Tibial nerve (tissue), 4 donors: ENCODE data around the gene CD47. TPM values are rescaled to one million over a fixed set of nuclear protein-coding genes. Genes with fewer than 3 reads are reported as not detected.

Experiments used
- DNase-seq, 2 donors: peaks; one replicate each; pipeline ENCODE4 v3.0.0-alpha.2; 2019; ENCODE audit warnings: low spot score in 2 of 2
- H3K27ac ChIP-seq, 4 donors: fragments of 200-600 bp; sonication (generic) in 3 of 4; one replicate each; pipeline ENCODE4 v1.5.1; 2017 to 2019; ENCODE audit warnings: mild to moderate bottlenecking in 1 of 4
- H3K27me3 ChIP-seq, 2 donors: fragments of 200-600 bp; sonication (generic) in 1 of 2; one replicate each; pipeline versions ENCODE4 v1.5.1 to v1.6.0; 2017 to 2019
- H3K36me3 ChIP-seq, 3 donors: fragments of 200-600 bp; sonication (generic); one replicate each; pipeline ENCODE4 v1.5.1; 2018 to 2019
- H3K4me1 ChIP-seq, 4 donors: fragments of 200-600 bp; sonication (generic) in 3 of 4; one replicate each; pipeline ENCODE4 v1.5.1; 2017 to 2019
- H3K4me3 ChIP-seq, 4 donors: fragments of 200-600 bp; sonication (generic) in 3 of 4; one replicate each; pipeline ENCODE4 v1.5.1; 2017 to 2019; ENCODE audit warnings: mild to moderate bottlenecking in 1 of 4, moderate library complexity in 1 of 4
- H3K9me3 ChIP-seq, 4 donors: fragments of 200-600 bp; sonication (generic) in 3 of 4; one replicate each; pipeline ENCODE4 v1.5.1; 2017 to 2019
- CTCF ChIP-seq, 5 experiments: fragments of 200-600 bp in 3 of 5; fragments of 450-650 bp in 2 of 5; sonication (generic) in 3 of 5; IDR thresholded peaks; one replicate each; pipeline ENCODE4 v1.5.1; 2016 to 2019; ENCODE audit warnings: antibody characterized with exemption in 5 of 5, mild to moderate bottlenecking in 3 of 5, moderate library complexity in 2 of 5
- EP300 ChIP-seq, 2 donors: sonication (generic); formaldehyde crosslinking; IDR thresholded peaks; one replicate each; pipeline ENCODE4 v1.6.1; 2017; ENCODE audit warnings: antibody characterized with exemption in 2 of 2, mild to moderate bottlenecking in 1 of 2
- POLR2A ChIP-seq, 2 donors: fragments of 450-650 bp; IDR thresholded peaks; one replicate each; pipeline ENCODE4 v1.6.1; 2017; ENCODE audit warnings: antibody characterized with exemption in 2 of 2, mild to moderate bottlenecking in 2 of 2, moderate library complexity in 2 of 2
- WGBS, 2 donors: methylation state at CpG; one replicate each; pipeline ENCODE4 v1.1.5; 2018; 5-methylcytosine and 5-hydroxymethylcytosine counted together
- total RNA-seq, 4 donors: library from RNA; depleted of rRNA; stranded (reverse); fragments of >200 nt; gene quantifications; one replicate each; pipeline ENCODE4 v1.1.0, GENCODE V29; 2016

Gene CD47
- total RNA-seq, 4 donors from 2014 or later = 57.9 to 63.9 (median 60.5) TPM

DNA sequence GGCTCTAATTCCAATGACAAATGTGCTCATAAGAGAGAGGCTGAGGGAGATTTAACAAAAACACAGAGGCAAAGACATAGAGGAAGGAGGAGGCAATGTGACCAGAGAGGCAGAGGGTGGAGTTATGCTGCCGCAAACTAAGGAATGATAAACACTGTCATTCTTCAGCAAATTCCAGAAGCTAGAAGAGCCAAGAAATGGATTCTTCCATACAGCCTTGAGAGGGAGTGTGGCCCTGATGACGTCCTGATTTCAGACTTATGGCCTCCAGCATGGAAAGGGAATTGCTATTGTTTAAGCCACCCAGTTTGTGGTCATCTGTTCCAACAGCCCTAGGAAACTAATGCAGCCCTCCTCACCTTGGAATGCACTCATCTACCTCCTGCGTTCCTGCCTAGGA lies 30.5 kb downstream of the CD47 start:
- no peak for TF ChIP-seq EP300 (IDR thresholded peaks at IDR 0.05)
- no peak for TF ChIP-seq CTCF (IDR thresholded peaks at IDR 0.05)
- no peak for TF ChIP-seq POLR2A (IDR thresholded peaks at IDR 0.05)
- no peak overlapping the region for H3K4me3 ChIP-seq
- H3K9me3 ChIP-seq = no peaks in the 10 kb centered on the region
- WGBS, 2 donors = 57 to 67% methylated on average over 3 of the region's 3 CpGs
- H3K27me3 ChIP-seq = no peaks in the 10 kb centered on the region
- H3K27ac ChIP-seq = no peak overlapping the region
- peaks cover 0 to 41% (median 0%) of the 10 kb centered on the region in 3 donors for H3K36me3 ChIP-seq
- no peaks in the 10 kb centered on the region for H3K4me1 ChIP-seq
- no peak for DNase-seq

- no peak overlapping the region for H3K27ac ChIP-seq
- H3K27me3 ChIP-seq = no peaks in the 10 kb centered on the region
- TF ChIP-seq POLR2A (IDR thresholded peaks at IDR 0.05) (no peak), CTCF (IDR thresholded peaks at IDR 0.05) (no peak)
- no peaks in the 10 kb centered on the region for H3K4me1 ChIP-seq
- H3K36me3 ChIP-seq = peaks cover 0 to 58% (median 0%) of the 10 kb centered on the region in 3 donors
- no peak overlapping the region for H3K4me3 ChIP-seq
- DNase-seq = no peak
- WGBS, 2 donors = 97 to 99% methylated on average over 3 of the region's 3 CpGs
- H3K9me3 ChIP-seq = no peaks in the 10 kb centered on the region
Measured at GRCh38 chr3:108055931-108056330, 34.9 kb downstream of the CD47 start.

GRCh38 chr3:108054935-108055334 lies 35.9 kb downstream of the CD47 start:
- H3K36me3 ChIP-seq = peaks cover 0 to 56% (median 0%) of the 10 kb centered on the region in 3 donors
- no peak for TF ChIP-seq POLR2A (IDR thresholded peaks at IDR 0.05)
- no peak for TF ChIP-seq EP300 (IDR thresholded peaks at IDR 0.05)
- no peak for TF ChIP-seq CTCF (IDR thresholded peaks at IDR 0.05)
- WGBS, 2 donors = 77 to 87% methylated on average over 2 of the region's 2 CpGs

GRCh38 chr3:108053483-108053882 lies 37.3 kb downstream of the CD47 start:
- Histone ChIP-seq H3K36me3 (peaks cover 0 to 57% (median 0%) of the 10 kb centered on the region in 3 donors), H3K4me3 (no peak overlapping the region), H3K27me3 (no peaks in the 10 kb centered on the region), H3K9me3 (no peaks in the 10 kb centered on the region), H3K27ac (no peak overlapping the region), H3K4me1 (no peaks in the 10 kb centered on the region)
- DNase-seq = no peak
- TF ChIP-seq CTCF (IDR thresholded peaks at IDR 0.05) = no peak
- no peak for TF ChIP-seq POLR2A (IDR thresholded peaks at IDR 0.05)
- no peak for TF ChIP-seq EP300 (IDR thresholded peaks at IDR 0.05)
- 92 to 95% methylated on average over 2 of the region's 2 CpGs for WGBS, 2 donors

More at GRCh38 chr3:108054935-108055334, 35.9 kb downstream of the CD47 start:
- Histone ChIP-seq H3K4me1 (no peaks in the 10 kb centered on the region), H3K27me3 (no peaks in the 10 kb centered on the region), H3K27ac (no peak overlapping the region), H3K9me3 (no peaks in the 10 kb centered on the region), H3K4me3 (no peak overlapping the region)
- DNase-seq = no peak

DNA sequence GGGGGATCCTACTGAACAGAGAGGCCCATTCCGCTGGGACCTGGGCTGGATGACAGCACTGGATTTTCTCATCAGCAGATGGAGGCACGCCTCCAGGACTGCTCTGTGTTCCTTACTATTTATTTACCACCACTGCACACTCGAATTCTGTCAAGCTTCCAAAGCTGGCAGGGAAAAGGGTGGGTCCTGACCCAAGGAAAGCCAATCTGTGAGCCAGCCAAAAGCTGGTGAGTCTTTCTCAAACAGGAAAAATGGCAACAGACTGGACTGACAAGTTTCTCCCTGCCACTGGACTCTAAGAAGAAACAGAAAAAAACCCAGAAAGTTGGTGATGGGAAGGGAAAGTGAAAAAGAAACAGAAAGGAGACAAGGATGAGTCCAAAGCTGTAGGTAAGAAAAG lies 37.8 kb downstream of the CD47 start:
- TF ChIP-seq CTCF (IDR thresholded peaks at IDR 0.05) (no peak), POLR2A (IDR thresholded peaks at IDR 0.05) (no peak), EP300 (IDR thresholded peaks at IDR 0.05) (no peak)
- peaks cover 0 to 53% (median 0%) of the 10 kb centered on the region in 3 donors for H3K36me3 ChIP-seq
- no peak overlapping the region for H3K27ac ChIP-seq
- WGBS, 2 donors = 72 to 79% methylated on average over 3 of the region's 3 CpGs
- H3K4me3 ChIP-seq = no peak overlapping the region
- H3K4me1 ChIP-seq = no peaks in the 10 kb centered on the region
- no peak for DNase-seq
- H3K9me3 ChIP-seq = no peaks in the 10 kb centered on the region
- no peaks in the 10 kb centered on the region for H3K27me3 ChIP-seq
